GM18502 (cell line): ENCODE data around the gene SHPK.

Experiments
- ATAC-seq: cut with Tn5 transposase; IDR thresholded peaks from one replicate; pipeline ENCODE4 v1.9.1; 2021; ENCODE audit warnings: mild to moderate bottlenecking; ENCODE audit not compliant: unreplicated experiment, poor library complexity

The SHPK gene

DNA sequence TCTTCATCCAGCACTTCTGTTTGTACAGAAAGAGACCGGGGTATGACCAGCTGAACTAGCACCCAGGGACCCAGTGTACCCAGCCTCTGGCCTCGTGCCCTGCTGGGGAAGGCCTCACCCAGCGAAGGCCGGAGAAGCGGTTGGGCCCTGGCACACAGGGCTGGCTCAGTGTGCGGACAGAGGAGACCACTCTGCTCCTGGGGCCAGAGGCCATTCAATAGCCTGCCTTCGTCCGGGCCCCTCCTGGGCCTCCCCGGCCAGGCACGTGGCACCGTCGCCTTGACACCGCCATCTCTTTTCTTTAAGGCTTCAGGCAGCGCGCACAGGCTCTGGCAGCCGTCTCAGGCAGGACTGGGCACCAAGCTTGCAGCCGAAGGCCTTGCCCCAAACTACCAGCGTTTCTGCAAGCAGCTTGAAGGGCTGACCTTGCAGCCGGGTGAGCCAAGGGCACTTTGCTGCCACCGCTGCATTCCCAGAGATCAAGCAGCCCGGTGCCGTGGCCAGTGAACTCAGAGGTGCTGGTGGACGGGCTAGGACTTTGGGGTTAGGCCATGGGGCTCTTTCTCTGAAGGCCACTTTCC, 24.4 kb upstream of the SHPK start:
- no peak for ATAC-seq

DNA sequence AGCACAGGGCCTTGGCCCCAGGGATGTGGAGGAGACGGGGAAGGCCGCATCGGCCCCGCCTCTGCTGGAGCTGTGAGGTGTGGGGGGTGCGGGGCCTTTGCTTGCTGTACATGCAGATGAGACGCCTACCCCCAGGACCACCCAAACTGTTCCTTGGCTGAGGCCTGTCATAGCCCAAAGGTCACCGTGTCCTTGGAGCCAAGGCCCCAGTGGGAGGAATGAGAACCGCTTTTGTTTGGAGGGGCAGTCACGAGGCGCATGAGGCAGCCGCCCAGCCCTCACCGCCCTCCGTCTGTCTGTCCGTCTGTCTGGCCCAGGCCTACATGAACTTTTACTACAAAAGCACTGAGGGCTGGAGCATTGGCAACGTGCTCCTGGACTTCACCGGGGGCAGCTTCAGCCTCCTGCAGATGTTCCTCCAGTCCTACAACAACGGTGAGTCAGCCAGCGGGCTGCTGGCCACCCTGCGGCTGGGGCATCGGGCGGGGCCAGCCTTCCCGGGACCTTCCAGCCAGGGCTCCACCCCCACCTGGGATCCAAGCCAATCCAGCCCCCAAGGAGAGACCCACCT, 23.6 kb upstream of the SHPK start:
- no peak for ATAC-seq

- ATAC-seq: no peak
Measured at GRCh38 chr17:3658784-3659449, 22.9 kb upstream of the SHPK start.

DNA sequence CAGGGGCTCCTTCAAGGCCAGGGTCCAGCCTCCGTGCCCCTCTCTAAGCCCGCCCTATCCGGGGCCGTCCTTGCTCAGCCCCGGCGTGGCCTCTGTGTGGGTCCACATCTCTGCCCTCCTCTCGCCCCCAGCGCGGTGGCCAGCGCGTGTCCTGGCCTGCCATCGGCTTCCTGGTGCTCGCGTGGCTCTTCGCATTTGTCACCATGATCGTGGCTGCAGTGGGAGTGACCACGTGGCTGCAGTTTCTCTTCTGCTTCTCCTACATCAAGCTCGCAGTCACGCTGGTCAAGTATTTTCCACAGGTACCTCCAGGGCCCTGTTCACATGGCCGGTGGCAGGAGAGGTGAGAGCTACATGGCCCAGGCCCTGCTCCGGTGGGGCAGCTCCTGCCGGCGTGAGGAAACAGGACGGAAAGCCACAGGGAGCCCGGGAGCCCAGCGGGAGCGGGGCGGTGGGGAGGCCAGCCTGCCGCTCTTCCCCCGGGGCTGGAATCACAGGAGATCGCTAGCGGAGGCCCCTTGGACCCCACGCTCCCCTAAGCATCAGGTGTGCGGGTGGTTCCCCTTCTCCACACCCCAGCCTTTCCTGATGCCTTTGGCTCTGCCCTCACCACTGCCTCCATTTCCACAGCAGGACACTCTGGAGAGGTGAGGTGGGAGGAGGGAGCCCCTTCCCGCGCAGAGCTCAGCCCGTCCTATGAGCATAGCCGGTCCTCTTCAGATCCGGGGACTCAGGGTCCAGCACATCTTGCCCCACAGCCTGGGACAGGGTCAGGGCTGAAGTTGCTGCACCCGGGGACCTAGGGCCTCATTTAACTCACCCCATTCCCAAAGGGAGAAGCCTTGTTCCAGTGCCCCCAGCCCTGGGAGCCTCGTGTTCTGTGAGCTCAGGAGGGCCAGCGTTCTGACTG, 22.1 kb upstream of the SHPK start:
- no peak for ATAC-seq

DNA sequence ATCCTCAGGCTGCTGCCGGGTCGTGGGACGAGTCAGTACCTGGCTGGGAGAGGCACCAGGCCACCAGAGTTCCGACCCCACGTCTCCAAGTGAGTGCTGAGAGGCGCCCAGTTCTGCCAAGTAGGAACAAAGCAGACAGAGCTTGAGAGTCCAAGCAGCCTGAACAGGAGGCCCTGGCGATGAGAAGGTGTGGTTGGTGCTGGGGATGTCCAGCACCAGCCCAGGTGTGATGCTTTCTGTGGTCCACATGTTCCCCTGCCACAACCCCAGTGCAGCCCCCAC, 21.5 kb upstream of the SHPK start:
- ATAC-seq: no peak

DNA sequence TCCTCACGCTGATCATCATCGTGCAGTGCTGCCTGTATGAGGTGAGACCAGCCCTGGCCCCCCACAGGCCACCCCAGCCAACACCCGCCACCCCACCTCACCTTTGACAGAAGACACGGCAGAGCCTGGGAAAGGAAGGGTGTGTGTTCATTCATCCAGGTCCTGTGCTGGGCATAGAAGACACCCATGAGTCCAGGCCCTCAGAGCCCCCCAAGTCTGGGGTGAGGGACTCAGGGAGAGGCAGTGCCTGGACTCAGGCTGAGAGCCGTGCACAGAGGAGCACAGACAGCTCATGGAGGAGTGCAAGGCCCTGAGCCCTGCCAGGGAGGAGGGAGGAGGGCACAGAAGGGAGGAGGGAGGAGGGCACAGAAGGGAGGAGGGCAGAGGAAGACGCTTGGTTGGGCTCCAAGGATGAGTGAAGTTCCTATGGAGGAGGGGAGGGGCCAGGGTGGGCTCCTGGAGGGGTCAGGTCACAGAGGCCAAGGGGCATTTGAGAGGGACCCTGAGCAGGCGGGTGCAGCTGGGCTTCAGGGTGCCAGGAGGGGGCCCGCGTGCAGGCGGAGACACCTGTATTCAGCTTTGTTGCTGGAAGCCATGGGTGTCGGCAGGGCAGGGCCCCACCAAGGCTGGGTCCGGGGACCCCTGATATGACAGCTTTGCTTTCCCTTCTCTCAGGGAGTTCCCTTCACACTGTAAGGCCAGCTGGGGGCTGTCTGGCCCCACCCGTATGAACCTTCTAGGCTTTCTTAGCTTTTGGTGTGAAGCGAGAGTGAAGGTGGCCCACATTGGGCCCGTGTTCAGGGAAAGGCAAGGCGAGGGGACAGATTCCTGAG, 20.9 kb upstream of the SHPK start:
- no peak for ATAC-seq

DNA sequence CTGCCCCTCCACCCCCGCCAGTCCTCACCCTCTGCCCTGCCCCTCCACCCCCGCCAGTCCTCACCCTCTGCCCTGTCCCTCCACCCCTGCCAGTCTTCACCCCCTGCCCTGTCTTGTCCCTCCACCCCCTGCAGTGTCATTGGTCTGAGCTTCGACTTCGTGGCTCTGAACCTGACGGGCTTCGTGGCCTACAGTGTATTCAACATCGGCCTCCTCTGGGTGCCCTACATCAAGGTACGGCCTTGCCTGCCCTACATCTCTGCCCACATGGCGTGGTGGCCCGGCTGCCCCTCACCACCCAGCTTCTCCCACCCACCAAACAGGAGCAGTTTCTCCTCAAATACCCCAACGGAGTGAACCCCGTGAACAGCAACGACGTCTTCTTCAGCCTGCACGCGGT, 20.3 kb upstream of the SHPK start:
- no peak for ATAC-seq

DNA sequence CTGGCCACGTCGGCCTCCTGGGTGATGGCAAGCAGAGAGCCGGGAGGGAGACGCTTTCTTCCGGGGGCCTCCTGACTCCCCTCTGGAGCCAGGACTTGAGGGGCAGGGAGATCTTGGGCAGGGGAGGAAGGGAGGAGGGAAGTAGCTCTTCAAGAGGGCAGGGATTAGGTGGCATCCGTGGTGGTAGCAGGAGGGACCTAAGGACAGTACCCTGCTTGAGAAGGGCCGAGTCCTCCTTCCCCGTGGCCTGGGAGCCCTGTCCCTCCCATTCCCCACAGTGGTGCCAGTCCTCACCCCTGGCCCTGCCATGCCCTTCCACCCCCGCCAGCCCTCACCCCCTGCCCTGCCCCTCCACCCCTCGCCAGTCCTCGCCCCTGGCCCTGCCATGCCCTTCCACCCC, 19.7 kb upstream of the SHPK start:
- no peak for ATAC-seq

DNA sequence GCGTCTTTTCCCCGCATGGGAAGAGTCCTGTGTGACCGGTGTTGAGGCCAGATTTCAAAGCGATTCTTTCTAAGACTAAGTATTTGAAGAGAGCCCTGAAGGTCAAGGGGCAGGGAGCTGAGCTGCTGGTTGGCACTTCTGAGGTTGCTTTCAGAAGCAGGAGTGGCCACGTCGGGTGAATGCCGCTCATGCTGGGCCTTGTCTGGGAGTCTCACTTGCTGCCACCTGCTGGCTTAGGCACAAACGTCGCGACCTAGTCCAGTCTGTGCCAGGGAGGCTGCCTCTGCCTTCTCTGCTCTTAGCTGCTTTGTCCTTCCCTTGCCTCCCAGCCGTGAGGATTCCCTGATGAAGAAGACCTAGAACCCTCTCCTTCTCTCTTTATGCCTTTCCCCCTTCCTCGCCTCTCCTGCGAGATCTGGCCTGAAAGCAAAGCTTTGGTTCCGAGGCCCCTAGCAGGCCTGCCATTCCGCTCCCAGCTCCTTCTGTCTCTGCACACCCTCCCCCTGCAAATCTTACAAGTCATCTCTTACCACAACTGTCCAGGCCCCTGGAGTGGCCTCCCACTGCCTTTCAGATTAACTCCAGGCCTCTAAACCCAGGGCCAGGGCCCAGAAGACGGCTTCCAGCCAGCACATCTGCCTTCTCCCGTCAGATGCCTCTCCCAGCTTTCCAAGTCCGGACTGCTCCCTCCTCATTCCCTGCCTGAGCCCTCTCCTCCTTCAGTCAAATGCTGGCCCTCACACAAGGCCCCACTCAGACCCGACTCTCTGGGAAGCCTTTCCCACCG, 11.9 kb upstream of the SHPK start:
- no peak for ATAC-seq

DNA sequence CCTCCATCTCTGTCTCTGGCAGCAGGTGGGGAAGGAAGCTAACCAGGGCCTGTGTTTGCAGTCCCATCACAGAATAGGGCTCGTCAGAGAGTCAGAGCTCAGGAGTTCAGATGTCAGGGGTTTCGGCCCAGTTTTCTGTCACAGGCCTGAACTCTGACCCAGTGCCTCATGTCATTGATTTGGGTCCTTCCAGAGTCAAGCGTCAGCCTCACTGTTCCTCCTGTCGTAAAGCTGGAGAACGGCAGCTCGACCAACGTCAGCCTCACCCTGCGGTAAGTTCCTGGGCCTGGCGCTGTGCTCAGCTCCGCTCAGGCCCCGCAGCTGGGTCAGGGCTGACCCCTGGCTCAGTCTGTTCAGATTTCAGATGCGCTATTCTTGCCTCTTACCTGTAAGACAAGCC, 11.2 kb upstream of the SHPK start:
- ATAC-seq: no peak

DNA sequence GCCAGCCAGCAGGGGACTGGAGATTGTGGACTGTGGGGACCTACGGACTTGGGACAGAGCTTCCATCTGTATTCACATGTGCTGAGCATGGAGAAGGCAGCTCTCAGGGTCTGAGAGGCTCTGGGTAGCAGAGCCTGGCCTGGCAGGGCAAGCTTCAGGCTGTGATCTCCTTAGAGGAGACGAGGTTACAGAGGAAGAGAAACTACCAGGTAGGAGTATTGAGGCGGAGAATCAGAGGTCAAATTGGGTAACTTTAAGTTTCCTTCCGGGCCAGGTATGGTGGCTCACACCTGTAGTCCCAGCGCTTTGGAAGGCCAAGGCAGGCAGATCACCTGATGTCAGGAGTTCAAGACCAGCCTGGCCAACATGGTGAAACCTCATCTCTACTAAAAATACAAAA, 9.3 kb upstream of the SHPK start:
- no peak for ATAC-seq

DNA sequence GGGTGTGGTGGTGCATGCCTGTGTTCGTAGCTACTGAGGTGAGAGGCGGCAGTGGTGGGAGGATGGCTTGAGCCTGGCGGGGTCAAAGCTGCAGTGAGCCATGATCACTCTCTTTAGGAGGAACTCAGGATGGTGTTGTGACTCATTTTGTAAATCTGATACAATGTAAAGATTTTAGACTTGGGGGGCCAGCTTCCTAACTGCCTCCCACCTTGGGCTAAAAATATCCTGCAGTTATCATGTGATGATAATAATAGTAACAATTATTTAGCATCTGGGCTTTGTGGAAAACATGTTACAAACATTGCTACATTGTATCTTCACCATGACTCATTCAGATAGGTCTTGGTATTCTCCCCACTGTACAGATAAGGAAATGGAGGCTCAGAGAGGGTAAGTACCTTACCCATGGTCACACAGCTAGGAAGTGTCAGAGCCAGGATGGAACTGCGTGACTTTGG, 7.9 kb upstream of the SHPK start:
- ATAC-seq: no peak

GRCh38 chr17:3641717-3642486, 5.9 kb upstream of the SHPK start:
- ATAC-seq: no peak

GRCh38 chr17:3641014-3641413, 5.0 kb upstream of the SHPK start:
- no peak for ATAC-seq

GRCh38 chr17:3639981-3640596, 4.0 kb upstream of the SHPK start:
- no peak for ATAC-seq

DNA sequence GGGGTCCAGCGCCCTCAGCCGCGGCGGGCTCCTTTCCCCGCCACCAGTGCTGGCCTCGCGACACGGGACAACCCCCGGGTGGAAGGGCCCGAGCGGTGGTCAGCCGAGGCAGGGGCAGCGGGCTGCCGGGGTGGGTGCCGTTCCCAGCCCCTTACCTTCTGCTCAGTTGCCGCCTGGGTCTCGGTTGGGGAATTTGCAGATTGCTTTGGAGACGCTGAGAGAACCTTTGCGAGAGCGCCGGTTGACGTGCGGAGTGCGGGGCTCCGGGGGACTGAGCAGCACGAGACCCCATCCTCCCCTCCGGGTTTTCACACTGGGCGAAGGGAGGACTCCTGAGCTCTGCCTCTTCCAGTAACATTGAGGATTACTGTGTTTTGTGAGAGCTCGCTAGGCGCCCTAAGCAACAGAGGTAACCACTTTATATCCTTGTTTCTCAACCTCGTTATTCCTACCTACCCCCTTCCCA, 891 bp upstream of the SHPK start:
- ATAC-seq: peak; percentile 7

DNA sequence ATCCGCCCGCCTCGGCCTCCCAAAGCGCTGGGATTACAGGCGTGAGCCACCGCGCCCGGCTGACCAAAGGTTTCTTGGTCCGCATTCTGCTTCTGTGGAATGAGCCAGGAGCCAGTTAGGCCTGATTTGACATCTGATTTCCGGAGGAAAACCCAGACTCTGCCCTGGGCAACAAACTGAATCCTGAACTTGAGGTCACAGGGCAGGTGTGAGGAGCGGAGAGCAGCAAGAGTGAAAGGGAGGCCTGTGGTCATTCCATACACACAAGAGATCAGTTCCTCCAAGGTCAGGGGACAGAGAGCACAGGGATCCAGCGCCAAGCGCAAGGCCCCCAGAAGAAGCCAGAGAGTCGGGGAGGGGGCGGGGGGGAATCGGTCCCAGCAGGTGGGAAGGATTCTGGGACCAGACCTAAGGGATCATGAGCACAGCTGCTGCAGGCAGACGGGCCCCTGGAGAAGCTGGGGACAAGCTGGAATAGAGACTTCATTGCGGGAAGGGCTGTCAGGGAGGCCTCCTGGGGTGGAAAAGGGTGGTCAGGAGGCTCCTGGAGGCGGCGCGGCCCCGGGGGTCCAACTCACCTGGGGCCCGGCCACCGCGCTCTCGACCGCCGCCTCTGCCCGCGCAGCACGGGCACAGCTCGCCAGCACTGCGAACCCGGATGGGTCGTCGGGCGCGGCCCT, 436 bp downstream of the SHPK start:
- ATAC-seq: peak; percentile 26

GRCh38 chr17:3632287-3632686, 3.8 kb downstream of the SHPK start:
- no peak for ATAC-seq
